Upper lobe of right lung (tissue), 1 donor: ENCODE results near the gene UGGT2. TPM values are rescaled to one million over a fixed set of nuclear protein-coding genes. Genes with fewer than 3 reads are reported as not detected.

Experiments used
- ATAC-seq: fragments of 200-7000 bp; cut with Tn5 transposase; one replicate; pipeline ENCODE4 v1.9.1; 2020; ENCODE audit warnings: mild to moderate bottlenecking, moderate library complexity
- DNase-seq: peaks from one replicate; pipeline ENCODE4 v3.0.0-alpha.2; 2020
- H3K27ac ChIP-seq: fragments of 200-600 bp; one replicate; pipeline ENCODE4 v1.8.0; 2022
- H3K27me3 ChIP-seq: fragments of 200-600 bp; one replicate; pipeline ENCODE4 v1.8.0; 2022; ENCODE audit warnings: mild to moderate bottlenecking
- H3K36me3 ChIP-seq: fragments of 200-600 bp; one replicate; pipeline ENCODE4 v1.8.0; 2022
- H3K4me1 ChIP-seq: fragments of 200-600 bp; one replicate; pipeline ENCODE4 v1.8.0; 2022
- H3K4me3 ChIP-seq: fragments of 200-600 bp; one replicate; pipeline ENCODE4 v1.8.0; 2022; ENCODE audit warnings: mild to moderate bottlenecking
- H3K9me3 ChIP-seq: fragments of 200-600 bp; one replicate; pipeline ENCODE4 v1.8.0; 2022
- CTCF ChIP-seq: fragments of 200-600 bp; IDR thresholded peaks from one replicate; pipeline ENCODE4 v1.8.0; 2022; ENCODE audit warnings: antibody characterized with exemption
- intact Hi-C: fragments of 100-400 bp; cut with DNase I; formaldehyde crosslinking; loops from one replicate; pipeline ENCODE4 v1.11.0; 2022
- total RNA-seq: library from RNA; stranded (reverse); fragmentation: NEBNext Ultra II Directional; extraction: Animal tissue kit (Norgen Biotek cat#: 25700); gene quantifications from one replicate; pipeline ENCODE4 v1.2.1, GENCODE V29; 2021
- donor health status: DM: no; HTN: yes; CAD: no; lungs with severe emphysema.

UGGT2 gene
- total RNA-seq, 1 donor from 2014 or later: 21.7 TPM

DNA sequence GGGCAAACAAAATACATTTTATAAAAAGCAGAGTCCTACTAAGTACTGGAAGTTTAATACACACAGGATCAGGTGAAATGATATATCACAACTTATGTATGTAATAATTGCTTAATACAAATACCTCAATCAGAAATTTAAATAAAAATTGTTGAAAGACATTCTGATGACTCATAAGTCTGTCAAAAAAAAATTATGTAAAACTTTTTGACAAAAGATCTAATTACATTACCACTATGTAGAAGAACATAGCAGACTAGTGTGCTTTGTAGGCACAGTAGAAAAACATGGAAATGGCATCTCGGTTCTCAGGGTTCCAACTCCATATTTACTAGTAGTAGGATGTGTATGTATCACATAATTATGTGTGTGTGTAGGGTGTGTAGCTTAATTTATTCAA is 220.1 kb downstream of the UGGT2 start:
- intact Hi-C loops: no loop called here

GRCh38 chr13:95822303-95822702 is 230.9 kb downstream of the UGGT2 start:
- H3K9me3 ChIP-seq: no peaks in the 10 kb centered on the region
- H3K4me3 ChIP-seq: no peak overlapping the region
- H3K4me1 ChIP-seq: no peaks in the 10 kb centered on the region
- no peaks in the 10 kb centered on the region for H3K36me3 ChIP-seq
- H3K27ac ChIP-seq: no peak overlapping the region
- TF ChIP-seq CTCF: no peak
- DNase-seq (no peak), ATAC-seq (no peak)
- no peaks in the 10 kb centered on the region for H3K27me3 ChIP-seq
- intact Hi-C loops: no loop called here

More for the DNA sequence above, 220.1 kb downstream of the UGGT2 start:
- H3K27ac ChIP-seq: no peak overlapping the region
- peaks cover 6% of the 10 kb centered on the region for H3K9me3 ChIP-seq
- no peak for TF ChIP-seq CTCF
- DNase-seq (no peak), ATAC-seq (no peak)
- H3K4me3 ChIP-seq: no peak overlapping the region
- peaks cover 5% of the 10 kb centered on the region for H3K4me1 ChIP-seq
- no peaks in the 10 kb centered on the region for H3K27me3 ChIP-seq
- peaks cover 5% of the 10 kb centered on the region for H3K36me3 ChIP-seq

DNA sequence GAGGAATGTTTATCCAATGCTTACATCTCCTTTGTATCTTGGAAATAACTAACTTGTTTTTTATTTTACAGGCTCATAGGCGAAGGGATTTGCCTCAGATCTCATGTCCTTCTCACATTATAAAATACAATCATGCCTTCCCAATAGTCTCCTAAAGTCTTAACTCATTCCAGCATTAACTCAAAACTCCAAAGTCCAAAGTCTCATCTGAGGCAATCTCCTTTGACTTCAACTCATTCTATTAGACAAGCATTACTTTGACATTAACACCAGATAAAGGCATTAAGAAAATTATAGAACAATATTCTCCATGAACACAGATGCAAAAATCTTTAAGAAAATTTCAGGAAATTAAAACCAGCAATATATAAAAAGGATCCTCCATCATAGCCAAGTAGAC is 238.7 kb downstream of the UGGT2 start:
- intact Hi-C loops: no loop called here
- TF ChIP-seq CTCF: no peak
- H3K4me1 ChIP-seq: no peaks in the 10 kb centered on the region
- H3K27me3 ChIP-seq: no peaks in the 10 kb centered on the region
- no peaks in the 10 kb centered on the region for H3K36me3 ChIP-seq
- ATAC-seq (no peak), DNase-seq (no peak)
- H3K9me3 ChIP-seq: no peaks in the 10 kb centered on the region
- H3K4me3 ChIP-seq: no peak overlapping the region
- no peak overlapping the region for H3K27ac ChIP-seq

- ATAC-seq (no peak), DNase-seq (no peak)
- H3K9me3 ChIP-seq: no peaks in the 10 kb centered on the region
- H3K36me3 ChIP-seq: no peaks in the 10 kb centered on the region
- H3K4me3 ChIP-seq: no peak overlapping the region
- intact Hi-C loops: no loop called here
- H3K27ac ChIP-seq: no peak overlapping the region
- H3K4me1 ChIP-seq: no peaks in the 10 kb centered on the region
- TF ChIP-seq CTCF: no peak
- no peaks in the 10 kb centered on the region for H3K27me3 ChIP-seq
These were observed 240.1 kb downstream of the UGGT2 start for GRCh38 chr13:95813139-95813538.

DNA sequence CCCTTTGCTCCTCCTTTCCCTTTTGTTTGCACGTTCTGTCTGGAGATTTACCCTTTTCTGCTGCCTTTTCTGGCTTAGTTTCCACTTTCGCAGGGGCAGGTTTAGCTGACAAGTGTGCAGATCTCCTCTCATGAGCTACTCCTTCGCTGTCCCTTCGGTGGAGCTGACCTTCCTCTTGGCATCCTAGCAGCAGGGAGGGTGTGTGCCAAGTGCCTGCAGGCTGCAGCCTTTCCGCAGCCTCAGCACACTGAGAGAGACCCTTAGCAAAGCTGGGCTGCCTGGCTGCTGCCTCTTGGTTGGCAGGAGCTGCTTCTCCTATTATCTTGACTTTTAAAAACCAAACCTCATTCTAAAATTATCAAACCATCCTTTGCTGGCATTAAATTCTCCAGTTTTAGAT is 243.8 kb downstream of the UGGT2 start:
- H3K4me3 ChIP-seq: no peak overlapping the region
- no peaks in the 10 kb centered on the region for H3K27me3 ChIP-seq
- no peak overlapping the region for H3K27ac ChIP-seq
- peaks cover 10% of the 10 kb centered on the region for H3K9me3 ChIP-seq
- TF ChIP-seq CTCF: no peak
- ATAC-seq (no peak), DNase-seq (no peak)
- H3K4me1 ChIP-seq: no peaks in the 10 kb centered on the region
- intact Hi-C loops: no loop called here
- H3K36me3 ChIP-seq: no peaks in the 10 kb centered on the region

GRCh38 chr13:95805921-95806320 is 247.3 kb downstream of the UGGT2 start:
- Histone ChIP-seq H3K27ac (no peak overlapping the region), H3K27me3 (no peaks in the 10 kb centered on the region), H3K4me3 (no peak overlapping the region), H3K9me3 (peaks cover 10% of the 10 kb centered on the region), H3K4me1 (no peaks in the 10 kb centered on the region), H3K36me3 (no peaks in the 10 kb centered on the region)
- DNase-seq (no peak), ATAC-seq (no peak)
- intact Hi-C loops: no loop called here
- no peak for TF ChIP-seq CTCF
